K562 (cell line): ENCODE measurements around the gene UPF2. TPM values are rescaled to one million over a fixed set of nuclear protein-coding genes. Genes with fewer than 3 reads are reported as not detected.

Source experiments
- CHD2 ChIP-seq: IDR thresholded peaks from 2 replicates; pipeline ENCODE4 v1.6.1; 2011; ENCODE audit warnings: low read depth, low read length
- ETS1 ChIP-seq: conservative IDR thresholded peaks from 2 replicates; pipeline ENCODE4 v1.6.1; 2011; ENCODE audit warnings: low read depth, mild to moderate bottlenecking, low read length; ENCODE audit not compliant: control insufficient read depth
- MED1 ChIP-seq: sonication (generic); formaldehyde crosslinking; IDR thresholded peaks from 2 replicates; pipeline ENCODE4 v1.8.1; 2023; ENCODE audit warnings: missing genetic modification reagents, borderline replicate concordance
- NFYB ChIP-seq: IDR thresholded peaks from 2 replicates; pipeline ENCODE4 v1.6.1; 2011; ENCODE audit warnings: mild to moderate bottlenecking, moderate library complexity; ENCODE audit not compliant: insufficient read length; ENCODE audit errors: extremely low read depth
- PHB ChIP-seq: fragments of 250-450 bp; sonication (Bioruptor Pico); IDR thresholded peaks from 2 replicates; pipeline ENCODE4 v1.5.0; 2021
- SRSF1 ChIP-seq: fragments of 200-400 bp; formaldehyde crosslinking; IDR thresholded peaks from 2 replicates; pipeline ENCODE4 v1.6.1; 2017; ENCODE audit warnings: mild to moderate bottlenecking, low read depth, low read length, moderate library complexity
- STAT5A ChIP-seq: IDR thresholded peaks from 2 replicates; pipeline ENCODE4 v1.6.1; 2012; ENCODE audit warnings: low read length, inconsistent platforms, borderline replicate concordance
- U2AF2 ChIP-seq: fragments of 200-400 bp; formaldehyde crosslinking; optimal IDR thresholded peaks from 2 replicates; pipeline ENCODE3; 2017; ENCODE audit warnings: low read depth, mild to moderate bottlenecking, low read length
- ZBED1 ChIP-seq: IDR thresholded peaks from 2 replicates; pipeline ENCODE4 v1.6.1; 2014
- ZBTB40 ChIP-seq, 2 experiments: fragments of 450-650 bp in 1 of 2; sonication (generic) in 1 of 2; formaldehyde crosslinking in 1 of 2; IDR thresholded peaks; 2 replicates each; pipeline versions ENCODE4 v1.7.1 to v1.9.0; 2016 to 2022; ENCODE audit warnings: inconsistent platforms in 1 of 2, mild to moderate bottlenecking in 1 of 2, missing genetic modification reagents in 1 of 2
- ZFP30 ChIP-seq: fragments of 250-450 bp; sonication (Bioruptor Pico); IDR thresholded peaks from 2 replicates; pipeline ENCODE4 v1.8.0; 2022; ENCODE audit warnings: moderate library complexity, mild to moderate bottlenecking, inconsistent platforms, borderline replicate concordance
- ZNF253 ChIP-seq: fragments of 250-450 bp; sonication (Bioruptor Pico); conservative IDR thresholded peaks from 2 replicates; pipeline ENCODE4 v1.6.1; 2021; ENCODE audit warnings: mild to moderate bottlenecking
- polyA plus RNA-seq, 8 experiments: library from polyadenylated mRNA; depleted of rRNA in 4 of 8; stranded (reverse) in 5 of 8; unstranded in 3 of 8; fragments of >200 nt; fragmentation: Nextera tagmentation in 2 of 8; fragmentation: Illumina TruSeq in 1 of 8; extraction: Ambion mirVana in 2 of 8; extraction: Trizol in 1 of 8; gene quantifications; 2 replicates each; pipeline versions ENCODE4 v1.2.1 to v1.2.3, GENCODE V29; 2011 to 2014; ENCODE audit warnings: inconsistent platforms in 1 of 8, missing spikeins in 1 of 8
- total RNA-seq, 7 experiments: library from RNA; depleted of rRNA in 6 of 7; stranded (reverse); fragments of >200 nt in 6 of 7; fragmentation: Illumina TruSeq in 2 of 7; extraction: Trizol in 2 of 7; gene quantifications; 2 replicates each; pipeline versions ENCODE4 v1.2.1 to v1.2.3, GENCODE V29; 2011 to 2021; ENCODE audit warnings: low replicate concordance in 1 of 7
- TF ChIP-seq, protein P1 (sequence below): fragments of 250-450 bp; sonication (Bioruptor Pico); IDR thresholded peaks from 2 replicates; pipeline ENCODE4 v1.5.0; 2021; ENCODE audit warnings: mild to moderate bottlenecking, borderline replicate concordance

UPF2 gene
- total and polyA plus RNA-seq, 9 of the 15 experiments (the other 6 are each of a cell fraction or from before 2014, with no cell fraction given) = 13.9 to 37.7 (median 23.7) TPM

- TF ChIP-seq ZBTB40 (IDR thresholded peaks at IDR 0.05) = peak; percentile 59; the same call in 1 of the 2 replicates
- TF ChIP-seq ZBTB40 (CRISPR knock-in tag; IDR thresholded peaks at IDR 0.05) = no peak
- no peak for TF ChIP-seq U2AF2
- TF ChIP-seq ZNF253 (CRISPR knock-in tag) = no peak
- TF ChIP-seq, protein P1, sequence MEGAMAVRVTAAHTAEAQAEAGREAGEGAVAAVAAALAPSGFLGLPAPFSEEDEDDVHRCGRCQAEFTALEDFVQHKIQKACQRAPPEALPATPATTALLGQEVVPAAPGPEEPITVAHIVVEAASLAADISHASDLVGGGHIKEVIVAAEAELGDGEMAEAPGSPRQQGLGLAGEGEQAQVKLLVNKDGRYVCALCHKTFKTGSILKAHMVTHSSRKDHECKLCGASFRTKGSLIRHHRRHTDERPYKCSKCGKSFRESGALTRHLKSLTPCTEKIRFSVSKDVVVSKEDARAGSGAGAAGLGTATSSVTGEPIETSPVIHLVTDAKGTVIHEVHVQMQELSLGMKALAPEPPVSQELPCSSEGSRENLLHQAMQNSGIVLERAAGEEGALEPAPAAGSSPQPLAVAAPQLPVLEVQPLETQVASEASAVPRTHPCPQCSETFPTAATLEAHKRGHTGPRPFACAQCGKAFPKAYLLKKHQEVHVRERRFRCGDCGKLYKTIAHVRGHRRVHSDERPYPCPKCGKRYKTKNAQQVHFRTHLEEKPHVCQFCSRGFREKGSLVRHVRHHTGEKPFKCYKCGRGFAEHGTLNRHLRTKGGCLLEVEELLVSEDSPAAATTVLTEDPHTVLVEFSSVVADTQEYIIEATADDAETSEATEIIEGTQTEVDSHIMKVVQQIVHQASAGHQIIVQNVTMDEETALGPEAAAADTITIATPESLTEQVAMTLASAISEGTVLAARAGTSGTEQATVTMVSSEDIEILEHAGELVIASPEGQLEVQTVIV (CRISPR knock-in tag) = no peak
- TF ChIP-seq STAT5A = no peak
- TF ChIP-seq ZFP30 = no peak
- TF ChIP-seq NFYB = peak; percentile 87
- TF ChIP-seq ZBED1 = no peak
- no peak for TF ChIP-seq MED1
- TF ChIP-seq CHD2 = peak; percentile 52; the same call in 1 of the 2 replicates
- TF ChIP-seq ETS1 = peak; percentile 50; the same call in 1 of the 2 replicates
- no peak for TF ChIP-seq SRSF1
- TF ChIP-seq PHB (CRISPR knock-in tag) = no peak
Observed at GRCh38 chr10:12068449-12069269, 26.1 kb upstream of the UPF2 start, which contains the start of gene DHTKD1 (continued).
